ENCODE data around the gene ANKRD13B.

DNA sequence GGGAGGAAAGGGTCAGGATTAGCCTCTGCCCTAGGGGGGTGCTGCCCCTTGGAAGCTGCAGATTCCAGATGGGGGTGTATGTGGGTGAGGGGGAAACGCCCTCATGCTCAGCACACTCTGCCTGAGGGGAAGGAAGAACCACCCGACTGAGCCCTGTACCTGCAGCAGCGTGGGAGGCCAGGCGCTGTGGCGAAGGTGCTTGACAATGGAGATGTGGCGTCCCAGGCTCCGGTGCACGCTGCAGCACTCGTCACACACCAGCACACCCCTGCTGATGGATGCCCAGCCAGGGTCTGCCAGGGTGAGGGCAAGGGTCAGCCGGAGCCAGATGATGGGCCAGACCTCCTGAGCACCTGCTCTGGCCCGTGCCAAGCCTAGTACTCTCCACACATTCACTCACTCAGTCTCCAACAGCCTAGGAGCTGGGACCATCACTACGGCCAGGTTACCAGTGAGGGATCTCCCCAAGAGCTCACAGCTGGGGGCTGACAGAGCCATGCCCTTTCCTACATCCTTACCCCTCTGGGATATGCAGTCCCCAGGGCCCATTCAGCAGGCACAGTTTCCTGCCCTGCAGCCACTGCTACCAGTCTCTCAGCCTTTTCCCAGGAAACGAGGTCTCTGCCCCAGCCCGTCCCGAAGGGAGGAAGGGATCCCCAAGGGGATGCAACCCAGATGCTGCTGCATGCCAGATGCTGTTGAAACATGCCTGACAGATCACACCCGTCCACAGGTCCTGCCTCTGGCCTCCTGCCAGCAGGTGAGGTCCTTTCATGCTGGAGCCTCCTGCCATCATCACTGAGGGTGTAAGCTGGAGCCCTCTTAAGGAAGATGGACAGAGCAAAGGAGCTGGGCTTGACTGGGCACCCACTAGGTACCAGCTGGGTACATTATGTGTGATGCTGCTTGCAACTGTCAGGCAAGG, 9.3 kb upstream of the ANKRD13B start:
- TF ChIP-seq POLR2AphosphoS5 (IDR thresholded peaks at IDR 0.05; ENCODE audit: low read depth, low read length) (no peak), POLR2A (IDR thresholded peaks at IDR 0.05; ENCODE audit: low read depth, low read length) (no peak)
